ENCODE results near the gene PYGM.

PYGM gene

GRCh38 chr11:64778473-64779298 lies 18.9 kb upstream of the PYGM start, which contains the start of gene SF1:
TSS of gene SF1 (minus strand) at chr11:64778542. CDS start at chr11:64778392, 150 bp downstream.
- Histone ChIP-seq H3K36me3 (peaks cover 28 to 36% (median 30%) of the 10 kb centered on the region in 3 donors), H3K27me3 (no peaks in the 10 kb centered on the region), H3K9me3 (no peaks in the 10 kb centered on the region), H3K27ac (peak within 1 kb of the TSS; percentile 99), H3K4me1 (peaks cover 0 to 43% (median 26%) of the 10 kb centered on the region in 4 donors), H3K4me3 (peak within 1 kb of the TSS; percentile 95 to 99)
- TF ChIP-seq, protein P1, sequence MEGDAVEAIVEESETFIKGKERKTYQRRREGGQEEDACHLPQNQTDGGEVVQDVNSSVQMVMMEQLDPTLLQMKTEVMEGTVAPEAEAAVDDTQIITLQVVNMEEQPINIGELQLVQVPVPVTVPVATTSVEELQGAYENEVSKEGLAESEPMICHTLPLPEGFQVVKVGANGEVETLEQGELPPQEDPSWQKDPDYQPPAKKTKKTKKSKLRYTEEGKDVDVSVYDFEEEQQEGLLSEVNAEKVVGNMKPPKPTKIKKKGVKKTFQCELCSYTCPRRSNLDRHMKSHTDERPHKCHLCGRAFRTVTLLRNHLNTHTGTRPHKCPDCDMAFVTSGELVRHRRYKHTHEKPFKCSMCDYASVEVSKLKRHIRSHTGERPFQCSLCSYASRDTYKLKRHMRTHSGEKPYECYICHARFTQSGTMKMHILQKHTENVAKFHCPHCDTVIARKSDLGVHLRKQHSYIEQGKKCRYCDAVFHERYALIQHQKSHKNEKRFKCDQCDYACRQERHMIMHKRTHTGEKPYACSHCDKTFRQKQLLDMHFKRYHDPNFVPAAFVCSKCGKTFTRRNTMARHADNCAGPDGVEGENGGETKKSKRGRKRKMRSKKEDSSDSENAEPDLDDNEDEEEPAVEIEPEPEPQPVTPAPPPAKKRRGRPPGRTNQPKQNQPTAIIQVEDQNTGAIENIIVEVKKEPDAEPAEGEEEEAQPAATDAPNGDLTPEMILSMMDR (IDR thresholded peaks at IDR 0.05) = peak in 1 of 2 experiments; percentile 5
- intact Hi-C loops (cut with DNase I; ENCODE audit: low total_unique reads) = no loop called here
- peak; percentile 99 to 100 for DNase-seq

DNA sequence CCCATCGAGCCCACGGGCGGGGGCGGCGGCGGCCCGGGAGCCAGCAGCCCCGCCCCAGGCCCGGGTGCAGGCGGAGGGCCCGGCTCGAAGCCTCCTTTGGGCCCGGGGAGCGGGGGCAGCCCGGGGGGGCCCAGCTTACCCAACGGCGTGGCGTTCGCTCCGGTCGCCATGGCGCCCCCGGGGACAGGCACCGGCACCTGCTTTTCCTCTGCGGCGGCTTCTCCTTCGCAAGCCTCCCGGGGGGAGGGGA lies 18.4 kb upstream of the PYGM start:
- no peak for DNase-seq
- H3K27me3 ChIP-seq = no peaks in the 10 kb centered on the region
- intact Hi-C loops (cut with DNase I; ENCODE audit: low total_unique reads) = no loop called here
- peak overlapping the region; percentile 99 for H3K27ac ChIP-seq
- peaks cover 0 to 48% (median 30%) of the 10 kb centered on the region in 4 donors for H3K4me1 ChIP-seq
- peak overlapping the region; percentile 95 to 99 for H3K4me3 ChIP-seq
- TF ChIP-seq, protein P1 (IDR thresholded peaks at IDR 0.05) = no peak
- no peaks in the 10 kb centered on the region for H3K9me3 ChIP-seq
- peaks cover 33 to 42% (median 35%) of the 10 kb centered on the region in 3 donors for H3K36me3 ChIP-seq

- intact Hi-C loops (cut with DNase I; ENCODE audit: low total_unique reads) = no loop called here
- DNase-seq = peak; percentile 78 to 89
- Histone ChIP-seq H3K27me3 (no peaks in the 10 kb centered on the region), H3K9me3 (no peaks in the 10 kb centered on the region), H3K4me1 (peaks cover 0 to 53% (median 35%) of the 10 kb centered on the region in 4 donors), H3K27ac (peak overlapping the region; percentile 99), H3K4me3 (peak overlapping the region; percentile 95 to 99), H3K36me3 (peaks cover 39 to 47% (median 40%) of the 10 kb centered on the region in 3 donors)
- TF ChIP-seq, protein P1 (IDR thresholded peaks at IDR 0.05) = no peak
Measured at GRCh38 chr11:64777449-64778222, 17.9 kb upstream of the PYGM start.

DNA sequence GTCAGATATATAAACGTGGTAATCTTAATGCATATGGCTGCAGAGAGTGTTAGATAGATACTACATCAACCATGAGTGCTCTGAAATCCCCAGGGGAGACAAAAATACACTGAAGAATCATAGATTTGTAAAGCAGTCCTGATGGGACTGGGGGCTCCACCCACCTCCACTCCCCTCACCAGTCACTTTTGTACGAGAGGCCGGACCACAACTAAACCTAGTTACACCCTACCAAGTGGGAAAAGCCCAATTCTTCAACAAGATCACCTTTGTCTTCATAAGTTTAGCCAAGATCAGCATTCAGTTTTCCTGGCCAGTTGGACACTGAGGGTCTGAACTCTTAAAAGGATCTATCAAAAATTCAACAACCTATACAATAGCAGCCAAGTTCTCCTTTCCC lies 17.1 kb upstream of the PYGM start:
- intact Hi-C loops (cut with DNase I; ENCODE audit: low total_unique reads) = no loop called here
- Histone ChIP-seq H3K36me3 (peaks cover 46 to 53% (median 48%) of the 10 kb centered on the region in 3 donors), H3K4me1 (peaks cover 0 to 61% (median 38%) of the 10 kb centered on the region in 4 donors), H3K27ac (peak overlapping the region in 1 of 2 donors; percentile 99), H3K9me3 (no peaks in the 10 kb centered on the region), H3K4me3 (peak overlapping the region; percentile 95 to 99), H3K27me3 (no peaks in the 10 kb centered on the region)
- TF ChIP-seq, protein P1 (IDR thresholded peaks at IDR 0.05) = no peak
- no peak for DNase-seq

DNA sequence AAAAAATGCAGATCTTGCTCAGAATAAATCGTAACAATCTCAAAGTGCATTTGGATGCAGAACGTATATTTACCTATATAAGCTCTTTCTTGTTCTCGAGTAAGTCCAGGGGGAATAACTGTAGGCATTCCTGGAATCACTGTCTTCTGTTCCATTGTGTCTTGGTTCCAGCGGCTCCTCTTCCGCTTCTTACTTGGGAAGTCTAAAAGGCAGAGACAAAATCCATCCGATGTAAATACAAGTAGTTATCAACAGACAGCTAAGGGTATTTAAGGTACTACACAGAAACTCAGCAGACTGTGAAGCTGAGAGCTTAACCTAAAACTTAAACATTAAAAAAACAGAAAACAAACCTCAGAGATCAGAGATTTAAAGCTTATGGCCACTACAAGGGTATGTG lies 16.7 kb upstream of the PYGM start:
- Histone ChIP-seq H3K27me3 (no peaks in the 10 kb centered on the region), H3K27ac (peak overlapping the region in 1 of 2 donors; percentile 99), H3K4me1 (peaks cover 0 to 64% (median 43%) of the 10 kb centered on the region in 4 donors), H3K36me3 (peaks cover 51 to 58% (median 52%) of the 10 kb centered on the region in 3 donors), H3K9me3 (no peaks in the 10 kb centered on the region), H3K4me3 (peak overlapping the region; percentile 95 to 99)
- DNase-seq = no peak
- intact Hi-C loops (cut with DNase I; ENCODE audit: low total_unique reads) = no loop called here
- TF ChIP-seq, protein P1 (IDR thresholded peaks at IDR 0.05) = no peak

All from tibial artery (tissue), 4 donors.